GM21390 (cell line): ENCODE data around the gene KNTC1.
"Not testable (repeated sequence)": the region's sequence is repeated elsewhere in the genome, so short reads cannot be mapped to it uniquely, and the experiment has no call there.

Experiments
- ATAC-seq: cut with Tn5 transposase; IDR thresholded peaks from one replicate; pipeline ENCODE4 v1.9.1; 2021; ENCODE audit not compliant: unreplicated experiment

The KNTC1 gene

GRCh38 chr12:122508163-122508562 is 18.9 kb upstream of the KNTC1 start:
- ATAC-seq: no peak

GRCh38 chr12:122513028-122513427 is 14.0 kb upstream of the KNTC1 start:
- not testable (repeated sequence) for ATAC-seq

- no peak for ATAC-seq
Observed at GRCh38 chr12:122513660-122514059, 13.4 kb upstream of the KNTC1 start.

- no peak for ATAC-seq
Observed at GRCh38 chr12:122515275-122515674, 11.8 kb upstream of the KNTC1 start.

GRCh38 chr12:122516544-122517361 is 10.3 kb upstream of the KNTC1 start:
- ATAC-seq: no peak

GRCh38 chr12:122517877-122518276 is 9.2 kb upstream of the KNTC1 start:
- no peak for ATAC-seq

GRCh38 chr12:122518908-122519307 is 8.1 kb upstream of the KNTC1 start:
- ATAC-seq: no peak

- no peak for ATAC-seq
Observed at GRCh38 chr12:122519418-122519817, 7.6 kb upstream of the KNTC1 start.

- no peak for ATAC-seq
Observed at GRCh38 chr12:122520676-122521075, 6.4 kb upstream of the KNTC1 start.

GRCh38 chr12:122523280-122523679 is 3.8 kb upstream of the KNTC1 start:
- ATAC-seq: no peak

GRCh38 chr12:122523846-122524718 is 3.0 kb upstream of the KNTC1 start:
- no peak for ATAC-seq

- no peak for ATAC-seq
Observed at GRCh38 chr12:122527478-122527944, 462 bp downstream of the KNTC1 start.

GRCh38 chr12:122528582-122528981 is 1.5 kb downstream of the KNTC1 start:
- ATAC-seq: no peak

- ATAC-seq: no peak
Observed at GRCh38 chr12:122528992-122529391, 1.9 kb downstream of the KNTC1 start.

GRCh38 chr12:122533856-122534255 is 6.8 kb downstream of the KNTC1 start:
- ATAC-seq: no peak

- no peak for ATAC-seq
Observed at GRCh38 chr12:122537021-122537420, 10.0 kb downstream of the KNTC1 start.

GRCh38 chr12:122538496-122538895 is 11.4 kb downstream of the KNTC1 start:
- ATAC-seq: no peak

GRCh38 chr12:122544537-122544936 is 17.5 kb downstream of the KNTC1 start:
- ATAC-seq: no peak

- peak; percentile 75 for ATAC-seq
Observed at GRCh38 chr12:122545855-122546254, 18.8 kb downstream of the KNTC1 start.

GRCh38 chr12:122547330-122547729 is 20.3 kb downstream of the KNTC1 start:
- ATAC-seq: no peak

GRCh38 chr12:122558745-122559641 is 31.9 kb downstream of the KNTC1 start:
- no peak for ATAC-seq
